HCT116 (cell line): Measurements from ENCODE around the gene RBM42. TPM values are rescaled to one million over a fixed set of nuclear protein-coding genes. Genes with fewer than 3 reads are reported as not detected.

Source experiments
- ATAC-seq: fragments of 200-7000 bp; cut with Tn5 transposase; 2 replicates; pipeline ENCODE4 v1.9.1; 2020; ENCODE audit warnings: mild to moderate bottlenecking, moderate library complexity
- BruUV-seq: library from RNA; stranded (reverse); fragments of 400-500 nt; replicated peaks from 2 replicates; lab custom pipeline; 2021; lab: Mats Ljungman, UMichigan
- CTCF ChIA-PET: fragments of 300-600 bp; sonication (Branson Sonifier 250); formaldehyde crosslinking; loops from one replicate; lab custom pipeline; 2021; ENCODE audit warnings: antibody characterized with exemption; lab: Charles Lee
- POLR2A ChIA-PET: fragments of 300-600, 350-600 bp; sonication (Branson Sonifier 250); formaldehyde crosslinking; loops from one replicate; lab custom pipeline; 2021; ENCODE audit warnings: antibody characterized with exemption; lab: Charles Lee
- RAD21 ChIA-PET, 2 experiments: fragments of 300-600 bp; sonication (Branson Sonifier 250); formaldehyde crosslinking; loops; one replicate each; lab custom pipeline; 2023; ENCODE audit warnings: low total read pairs in 2 of 2; ENCODE audit not compliant: uncharacterized antibody in 2 of 2, unreplicated experiment in 2 of 2, low non-redundant PET in 1 of 2; lab: Charles Lee
- DNase-seq: peaks from one replicate; pipeline ENCODE4 v3.0.0-alpha.2; 2010; ENCODE audit warnings: low read depth, low spot score
- H2AFZ ChIP-seq: fragments of 200-600 bp; shearing (Covaris generic), sonication (generic); 2 replicates; pipeline ENCODE4 v1.6.1; 2017; ENCODE audit warnings: low read depth, mixed run types, mixed read lengths, antibody characterized with exemption, low read length; ENCODE audit not compliant: poor library complexity, severe bottlenecking
- H3K27ac ChIP-seq: 2 replicates; pipeline ENCODE4 v1.5.1; 2012; ENCODE audit warnings: low read depth, low read length
- H3K27me3 ChIP-seq: fragments of 200-600 bp; sonication (generic); 2 replicates; pipeline ENCODE4 v1.6.1; 2016; ENCODE audit warnings: mixed run types, low read length, mixed read lengths; ENCODE audit not compliant: insufficient read depth
- H3K36me3 ChIP-seq, 2 experiments: fragments of 200-500 bp in 1 of 2; fragments of 200-600 bp in 1 of 2; sonication (Bioruptor generic) in 1 of 2; sonication (generic) in 1 of 2; 2 replicates each; pipeline versions ENCODE4 v1.5.1 to v1.6.1; 2014 to 2016; ENCODE audit warnings: low read length in 2 of 2, inconsistent platforms in 1 of 2, mixed read lengths in 1 of 2, mixed run types in 1 of 2; ENCODE audit not compliant: insufficient read depth in 2 of 2, control insufficient read depth in 1 of 2
- H3K4me1 ChIP-seq, 2 experiments: fragments of 200-600 bp in 1 of 2; sonication (generic) in 1 of 2; 2 replicates each; pipeline versions ENCODE4 v1.5.1 to v1.6.1; 2012 to 2017; ENCODE audit warnings: low read length in 2 of 2, inconsistent platforms in 1 of 2, mild to moderate bottlenecking in 1 of 2, mixed read lengths in 1 of 2, mixed run types in 1 of 2, moderate library complexity in 1 of 2; ENCODE audit not compliant: insufficient read depth in 2 of 2, control insufficient read depth in 1 of 2
- H3K4me2 ChIP-seq: fragments of 200-600 bp; sonication (generic); 2 replicates; pipeline ENCODE4 v1.6.1; 2017; ENCODE audit warnings: mixed run types, low read length, mixed read lengths
- H3K4me3 ChIP-seq, 2 experiments: fragments of 200-600 bp in 1 of 2; sonication (generic) in 1 of 2; replicated peaks in 1 of 2; 2 replicates each; pipeline ENCODE4 v1.5.1; 2011 to 2016; ENCODE audit warnings: low read length in 2 of 2, control low read depth in 1 of 2, low read depth in 1 of 2, mild to moderate bottlenecking in 1 of 2, mixed read lengths in 1 of 2, mixed run types in 1 of 2
- H3K79me2 ChIP-seq: fragments of 200-600 bp; sonication (generic); 2 replicates; pipeline ENCODE4 v1.6.1; 2017; ENCODE audit warnings: mild to moderate bottlenecking, mixed run types, low read length, moderate library complexity, mixed read lengths; ENCODE audit not compliant: insufficient read depth
- H3K9ac ChIP-seq: fragments of 200-600 bp; sonication (generic); 2 replicates; pipeline ENCODE4 v1.6.1; 2016; ENCODE audit warnings: low read length, mixed read lengths
- H3K9me2 ChIP-seq: fragments of 200-600 bp; sonication (generic), shearing (Covaris generic); 2 replicates; pipeline ENCODE4 v1.6.1; 2017; ENCODE audit warnings: mixed run types, mild to moderate bottlenecking, moderate library complexity; ENCODE audit not compliant: insufficient read depth
- H3K9me3 ChIP-seq, 2 experiments: fragments of 200-500 bp in 1 of 2; fragments of 200-600 bp in 1 of 2; sonication (Bioruptor generic) in 1 of 2; sonication (generic) in 1 of 2; 2 replicates each; pipeline ENCODE4 v1.6.1; 2014 to 2017; ENCODE audit warnings: low read length in 2 of 2, mixed read lengths in 2 of 2, inconsistent platforms in 1 of 2, low read depth in 1 of 2, mild to moderate bottlenecking in 1 of 2, mixed run types in 1 of 2, moderate library complexity in 1 of 2; ENCODE audit not compliant: control insufficient read depth in 1 of 2, insufficient read depth in 1 of 2
- H4K20me1 ChIP-seq: fragments of 200-600 bp; sonication (generic), shearing (Covaris generic); 2 replicates; pipeline ENCODE4 v1.6.1; 2017; ENCODE audit warnings: mixed run types, mild to moderate bottlenecking, moderate library complexity; ENCODE audit not compliant: insufficient read depth
- CBX3 ChIP-seq: IDR thresholded peaks from 2 replicates; pipeline ENCODE4 v1.6.1; 2012; ENCODE audit warnings: low read depth
- CEBPB ChIP-seq: IDR thresholded peaks from 2 replicates; pipeline ENCODE4 v1.6.1; 2012; ENCODE audit warnings: low read depth
- ELF1 ChIP-seq: IDR thresholded peaks from 2 replicates; pipeline ENCODE4 v1.6.1; 2012; ENCODE audit warnings: low read depth, borderline replicate concordance
- EZH2 ChIP-seq: fragments of 200-600 bp; sonication (generic); IDR thresholded peaks from 2 replicates; pipeline ENCODE4 v1.6.1; 2017; ENCODE audit warnings: antibody characterized with exemption, mixed run types
- EZH2phosphoT487 ChIP-seq: fragments of 200-600 bp; IDR thresholded peaks from 2 replicates; pipeline ENCODE4 v1.6.1; 2018; ENCODE audit warnings: antibody characterized with exemption, borderline replicate concordance
- FOSL1 ChIP-seq: IDR thresholded peaks from 2 replicates; pipeline ENCODE4 v1.6.1; 2012; ENCODE audit warnings: low read depth
- JUND ChIP-seq: IDR thresholded peaks from 2 replicates; pipeline ENCODE4 v1.6.1; 2012
- POLR2A ChIP-seq: IDR thresholded peaks from 2 replicates; pipeline ENCODE4 v1.7.0; 2011; ENCODE audit warnings: borderline replicate concordance; ENCODE audit not compliant: insufficient read depth, insufficient read length; ENCODE audit errors: extremely low read depth
- POLR2AphosphoS5 ChIP-seq: IDR thresholded peaks from 2 replicates; pipeline ENCODE4 v1.6.1; 2011; ENCODE audit warnings: mild to moderate bottlenecking, low read depth, low read length, moderate library complexity
- RAD21 ChIP-seq: IDR thresholded peaks from 2 replicates; pipeline ENCODE4 v1.6.1; 2012; ENCODE audit warnings: low read depth, mild to moderate bottlenecking
- SIN3A ChIP-seq: IDR thresholded peaks from 2 replicates; pipeline ENCODE4 v1.6.1; 2012; ENCODE audit warnings: low read depth
- SP1 ChIP-seq: IDR thresholded peaks from 2 replicates; pipeline ENCODE4 v1.6.1; 2012; ENCODE audit warnings: low read depth
- SRF ChIP-seq: IDR thresholded peaks from 2 replicates; pipeline ENCODE4 v1.6.1; 2012; ENCODE audit warnings: low read depth
- ZFX ChIP-seq: fragments of 450-650 bp; IDR thresholded peaks from 2 replicates; pipeline ENCODE4 v1.6.1; 2017
- ZNF274 ChIP-seq: fragments of 200-500 bp; sonication (Bioruptor generic); IDR thresholded peaks from 2 replicates; pipeline ENCODE4 v1.6.1; 2014; ENCODE audit warnings: mild to moderate bottlenecking, low read depth, low read length, inconsistent platforms
- intact Hi-C: fragments of 100-400 bp; cut with micrococcal nuclease; formaldehyde crosslinking; loops from 2 replicates; pipeline ENCODE4 v1.10.0; 2022
- total RNA-seq: library from RNA; stranded (reverse); gene quantifications from one replicate; pipeline ENCODE4 v1.2.1, GENCODE V29; 2021; ENCODE audit not compliant: unreplicated experiment
- TF ChIP-seq, protein P1 (sequence below): IDR thresholded peaks from 2 replicates; pipeline ENCODE4 v1.6.1; 2012
- TF ChIP-seq, protein P2 (sequence below): IDR thresholded peaks from 2 replicates; pipeline ENCODE4 v1.6.1; 2012
- TF ChIP-seq, protein P3 (sequence below): IDR thresholded peaks from 2 replicates; pipeline ENCODE4 v1.6.1; 2012; ENCODE audit warnings: low read depth
- TF ChIP-seq, protein P4 (sequence below): IDR thresholded peaks from 2 replicates; pipeline ENCODE4 v1.6.1; 2011; ENCODE audit warnings: mild to moderate bottlenecking, low read length, moderate library complexity; ENCODE audit not compliant: insufficient replicate concordance; ENCODE audit errors: extremely low read depth
- TF ChIP-seq, protein P5 (sequence below), 3 experiments: fragments of 200-600 bp in 1 of 3; sonication (generic) in 1 of 3; IDR thresholded peaks in 2 of 3; conservative IDR thresholded peaks in 1 of 3; 2 replicates each; pipeline ENCODE4 v1.5.1; 2012 to 2017; ENCODE audit warnings: low read depth in 2 of 3, low read length in 2 of 3, antibody characterized with exemption in 1 of 3, borderline replicate concordance in 1 of 3, control low read depth in 1 of 3, mild to moderate bottlenecking in 1 of 3, mixed read lengths in 1 of 3, mixed run types in 1 of 3, moderate library complexity in 1 of 3; ENCODE audit not compliant: insufficient read depth in 1 of 3

The RBM42 gene
- total RNA-seq, 1 experiment from 2014 or later: 87.2 TPM

DNA sequence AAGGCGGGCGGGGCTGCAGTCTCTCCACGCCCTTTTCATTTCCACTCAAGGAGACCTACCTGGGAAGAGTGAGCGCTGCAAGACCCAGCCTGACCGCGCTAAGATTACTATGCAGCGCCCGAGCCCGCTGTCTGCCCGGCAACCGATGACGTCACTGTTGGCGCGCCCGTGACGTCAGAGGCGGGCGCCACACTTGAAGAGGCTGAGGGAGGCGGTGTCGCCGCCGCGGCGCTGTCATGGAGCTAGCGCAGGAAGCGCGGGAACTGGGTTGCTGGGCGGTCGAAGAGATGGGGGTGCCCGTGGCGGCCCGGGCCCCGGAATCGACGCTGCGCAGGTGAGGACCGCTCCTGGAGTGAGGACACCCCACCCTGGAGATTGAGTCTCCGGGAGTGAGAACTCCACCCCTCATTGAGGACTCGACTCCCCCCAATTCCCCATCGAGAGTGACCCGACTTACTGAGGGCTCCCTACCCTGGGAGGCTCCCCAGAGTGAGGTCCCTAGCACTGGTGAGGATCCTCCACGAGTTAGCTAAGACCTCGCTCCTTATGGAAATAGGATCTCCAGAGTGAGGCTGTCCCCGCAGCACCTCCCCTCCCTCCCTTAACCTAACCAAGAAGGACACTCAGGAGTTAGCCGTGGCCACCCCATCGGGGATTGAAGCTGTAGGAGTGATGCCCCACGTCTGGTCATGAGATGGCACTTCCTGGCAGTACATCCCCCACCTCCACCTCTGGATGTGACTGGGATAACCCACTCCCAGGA lies 16.1 kb upstream of the RBM42 start, which contains the start of gene HAUS5:
Gene HAUS5, plus strand, starts transcription at position 177 of the 763 bp plus-strand sequence. Its CDS starts 60 bp downstream, at position 237.
- H3K9me3 ChIP-seq: no peaks in the 10 kb centered on the region
- H4K20me1 ChIP-seq: no peaks in the 10 kb centered on the region
- peaks cover 10 to 18% of the 10 kb centered on the region in 2 experiments for H3K4me1 ChIP-seq
- H3K79me2 ChIP-seq: peaks cover 5% of the 10 kb centered on the region; the same call in 1 of the 2 replicates
- peak within 1 kb of the TSS; percentile 49 for H3K27ac ChIP-seq
- ATAC-seq: peak; percentile 98
- no peak within 1 kb of the TSS for H2AFZ ChIP-seq
- H3K4me2 ChIP-seq: peak within 1 kb of the TSS; percentile 99
- no peaks in the 10 kb centered on the region; a peak in 2 of 4 replicates for H3K36me3 ChIP-seq
- H3K9ac ChIP-seq: peak within 1 kb of the TSS; percentile 98
- POLR2A ChIA-PET: interaction anchor here (0.7 to 1.4 kb wide), 4 partner anchors 14 to 32 kb away, joined by 3 to 4 read pairs (median 3); no protein-coding TSS in a partner anchor
- peak within 1 kb of the TSS; percentile 93 to 97 for H3K4me3 ChIP-seq
- CTCF ChIA-PET: interaction anchor here (1.4 kb wide), 1 partner anchor 11 kb away, joined by 3 read pairs; no protein-coding TSS in a partner anchor
- intact Hi-C loops: no loop called here
- BruUV-seq: TSS peak; percentile 72
- DNase-seq: peak; percentile 92
- no peaks in the 10 kb centered on the region for H3K27me3 ChIP-seq
- RAD21 ChIA-PET: interaction anchor here in 1 of 2 experiments (0.6 kb wide), 1 partner anchor 9 kb away, joined by 3 read pairs; no protein-coding TSS in a partner anchor
- no peaks in the 10 kb centered on the region for H3K9me2 ChIP-seq
- TF ChIP-seq, protein P1, sequence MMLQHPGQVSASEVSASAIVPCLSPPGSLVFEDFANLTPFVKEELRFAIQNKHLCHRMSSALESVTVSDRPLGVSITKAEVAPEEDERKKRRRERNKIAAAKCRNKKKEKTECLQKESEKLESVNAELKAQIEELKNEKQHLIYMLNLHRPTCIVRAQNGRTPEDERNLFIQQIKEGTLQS: no peak
- TF ChIP-seq, protein P2, sequence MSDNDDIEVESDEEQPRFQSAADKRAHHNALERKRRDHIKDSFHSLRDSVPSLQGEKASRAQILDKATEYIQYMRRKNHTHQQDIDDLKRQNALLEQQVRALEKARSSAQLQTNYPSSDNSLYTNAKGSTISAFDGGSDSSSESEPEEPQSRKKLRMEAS: peak; percentile 65
- TF ChIP-seq POLR2AphosphoS5 (peak; percentile 83), EZH2 (no peak), ZFX (no peak), JUND (no peak), SRF (peak; percentile 96), FOSL1 (no peak), SP1 (peak; percentile 70), EZH2phosphoT487 (no peak), SIN3A (peak; percentile 76; the same call in 1 of the 2 replicates), CBX3 (no peak), ZNF274 (no peak), RAD21 (no peak), POLR2A (no peak), CEBPB (no peak), ELF1 (no peak)
- TF ChIP-seq, protein P3, sequence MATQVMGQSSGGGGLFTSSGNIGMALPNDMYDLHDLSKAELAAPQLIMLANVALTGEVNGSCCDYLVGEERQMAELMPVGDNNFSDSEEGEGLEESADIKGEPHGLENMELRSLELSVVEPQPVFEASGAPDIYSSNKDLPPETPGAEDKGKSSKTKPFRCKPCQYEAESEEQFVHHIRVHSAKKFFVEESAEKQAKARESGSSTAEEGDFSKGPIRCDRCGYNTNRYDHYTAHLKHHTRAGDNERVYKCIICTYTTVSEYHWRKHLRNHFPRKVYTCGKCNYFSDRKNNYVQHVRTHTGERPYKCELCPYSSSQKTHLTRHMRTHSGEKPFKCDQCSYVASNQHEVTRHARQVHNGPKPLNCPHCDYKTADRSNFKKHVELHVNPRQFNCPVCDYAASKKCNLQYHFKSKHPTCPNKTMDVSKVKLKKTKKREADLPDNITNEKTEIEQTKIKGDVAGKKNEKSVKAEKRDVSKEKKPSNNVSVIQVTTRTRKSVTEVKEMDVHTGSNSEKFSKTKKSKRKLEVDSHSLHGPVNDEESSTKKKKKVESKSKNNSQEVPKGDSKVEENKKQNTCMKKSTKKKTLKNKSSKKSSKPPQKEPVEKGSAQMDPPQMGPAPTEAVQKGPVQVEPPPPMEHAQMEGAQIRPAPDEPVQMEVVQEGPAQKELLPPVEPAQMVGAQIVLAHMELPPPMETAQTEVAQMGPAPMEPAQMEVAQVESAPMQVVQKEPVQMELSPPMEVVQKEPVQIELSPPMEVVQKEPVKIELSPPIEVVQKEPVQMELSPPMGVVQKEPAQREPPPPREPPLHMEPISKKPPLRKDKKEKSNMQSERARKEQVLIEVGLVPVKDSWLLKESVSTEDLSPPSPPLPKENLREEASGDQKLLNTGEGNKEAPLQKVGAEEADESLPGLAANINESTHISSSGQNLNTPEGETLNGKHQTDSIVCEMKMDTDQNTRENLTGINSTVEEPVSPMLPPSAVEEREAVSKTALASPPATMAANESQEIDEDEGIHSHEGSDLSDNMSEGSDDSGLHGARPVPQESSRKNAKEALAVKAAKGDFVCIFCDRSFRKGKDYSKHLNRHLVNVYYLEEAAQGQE: no peak
- TF ChIP-seq, protein P4, sequence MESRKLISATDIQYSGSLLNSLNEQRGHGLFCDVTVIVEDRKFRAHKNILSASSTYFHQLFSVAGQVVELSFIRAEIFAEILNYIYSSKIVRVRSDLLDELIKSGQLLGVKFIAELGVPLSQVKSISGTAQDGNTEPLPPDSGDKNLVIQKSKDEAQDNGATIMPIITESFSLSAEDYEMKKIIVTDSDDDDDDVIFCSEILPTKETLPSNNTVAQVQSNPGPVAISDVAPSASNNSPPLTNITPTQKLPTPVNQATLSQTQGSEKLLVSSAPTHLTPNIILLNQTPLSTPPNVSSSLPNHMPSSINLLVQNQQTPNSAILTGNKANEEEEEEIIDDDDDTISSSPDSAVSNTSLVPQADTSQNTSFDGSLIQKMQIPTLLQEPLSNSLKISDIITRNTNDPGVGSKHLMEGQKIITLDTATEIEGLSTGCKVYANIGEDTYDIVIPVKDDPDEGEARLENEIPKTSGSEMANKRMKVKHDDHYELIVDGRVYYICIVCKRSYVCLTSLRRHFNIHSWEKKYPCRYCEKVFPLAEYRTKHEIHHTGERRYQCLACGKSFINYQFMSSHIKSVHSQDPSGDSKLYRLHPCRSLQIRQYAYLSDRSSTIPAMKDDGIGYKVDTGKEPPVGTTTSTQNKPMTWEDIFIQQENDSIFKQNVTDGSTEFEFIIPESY: no peak
- TF ChIP-seq, protein P5, sequence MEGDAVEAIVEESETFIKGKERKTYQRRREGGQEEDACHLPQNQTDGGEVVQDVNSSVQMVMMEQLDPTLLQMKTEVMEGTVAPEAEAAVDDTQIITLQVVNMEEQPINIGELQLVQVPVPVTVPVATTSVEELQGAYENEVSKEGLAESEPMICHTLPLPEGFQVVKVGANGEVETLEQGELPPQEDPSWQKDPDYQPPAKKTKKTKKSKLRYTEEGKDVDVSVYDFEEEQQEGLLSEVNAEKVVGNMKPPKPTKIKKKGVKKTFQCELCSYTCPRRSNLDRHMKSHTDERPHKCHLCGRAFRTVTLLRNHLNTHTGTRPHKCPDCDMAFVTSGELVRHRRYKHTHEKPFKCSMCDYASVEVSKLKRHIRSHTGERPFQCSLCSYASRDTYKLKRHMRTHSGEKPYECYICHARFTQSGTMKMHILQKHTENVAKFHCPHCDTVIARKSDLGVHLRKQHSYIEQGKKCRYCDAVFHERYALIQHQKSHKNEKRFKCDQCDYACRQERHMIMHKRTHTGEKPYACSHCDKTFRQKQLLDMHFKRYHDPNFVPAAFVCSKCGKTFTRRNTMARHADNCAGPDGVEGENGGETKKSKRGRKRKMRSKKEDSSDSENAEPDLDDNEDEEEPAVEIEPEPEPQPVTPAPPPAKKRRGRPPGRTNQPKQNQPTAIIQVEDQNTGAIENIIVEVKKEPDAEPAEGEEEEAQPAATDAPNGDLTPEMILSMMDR (IDR thresholded peaks at IDR 0.05 in 2 of 3, conservative IDR thresholded peaks at IDR 0.05 in 1 of 3; ENCODE audit: borderline replicate concordance in 1 of 3, insufficient read depth in 1 of 3, low read depth in 2 of 3, low read length in 2 of 3): no peak
